ENCODE data around the gene NAA40. TPM values are rescaled to one million over a fixed set of nuclear protein-coding genes. Genes with fewer than 3 reads are reported as not detected.

NAA40 gene
- total and polyA plus RNA-seq, 8 donors, result 6.8 to 25.7 (median 13.9) TPM

DNA sequence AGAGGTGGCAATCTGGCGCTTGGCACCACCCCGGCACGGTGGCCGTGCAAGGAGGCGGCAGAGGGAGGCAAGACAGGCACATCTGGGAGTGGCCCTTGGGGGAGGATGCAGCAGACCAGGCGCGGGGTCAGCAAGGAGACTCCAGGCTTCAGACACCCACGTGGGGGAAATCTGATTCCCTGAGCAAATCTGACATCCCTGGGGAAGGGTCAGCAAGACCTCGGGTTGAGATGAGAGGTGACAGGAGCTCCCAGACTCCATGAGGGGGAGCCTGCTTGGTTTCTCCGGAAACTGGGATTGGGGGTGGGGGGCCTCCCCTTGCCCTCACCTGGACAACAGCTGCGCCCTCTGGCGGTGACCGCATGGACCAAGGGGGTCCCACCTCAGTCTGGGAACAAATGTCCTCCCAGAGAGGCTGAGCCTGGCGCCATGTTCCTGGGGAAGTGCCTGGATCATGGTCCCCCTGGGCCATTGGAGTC lies 17.8 kb upstream of the NAA40 start:
- Histone ChIP-seq H3K4me3 (no peak overlapping the region), H3K4me1 (peaks cover 10 to 28% (median 14%) of the 10 kb centered on the region in 3 donors), H3K27ac (peak overlapping the region in 2 of 4 donors; percentile 16 to 33), H3K27me3 (no peaks in the 10 kb centered on the region), H3K9me3 (no peaks in the 10 kb centered on the region), H3K36me3 (no peaks in the 10 kb centered on the region)
- DNase-seq (peak in 2 of 6 donors; percentile 52 to 71), FAIRE-seq (no peak), ATAC-seq (no peak)
- intact Hi-C loops (cut with DNase I), result no loop called here
- TF ChIP-seq CTCF (IDR thresholded peaks at IDR 0.05), result peak in 1 of 4 donors; percentile 19
- 60 to 66% methylated on average over 14 of the region's 14 CpGs for WGBS, 2 donors

- DNase-seq (no peak), ATAC-seq (no peak), FAIRE-seq (no peak)
- Histone ChIP-seq H3K4me1 (peaks cover 2 to 15% (median 6%) of the 10 kb centered on the region in 3 donors), H3K9me3 (no peaks in the 10 kb centered on the region), H3K36me3 (no peaks in the 10 kb centered on the region), H3K27me3 (no peaks in the 10 kb centered on the region), H3K4me3 (no peak overlapping the region), H3K27ac (no peak overlapping the region)
- no peak for TF ChIP-seq CTCF (IDR thresholded peaks at IDR 0.05)
- intact Hi-C loops (cut with DNase I), result no loop called here
- WGBS, 2 donors, result 84 to 85% methylated on average over 2 of the region's 2 CpGs
These were observed 16.1 kb upstream of the NAA40 start for GRCh38 chr11:63922673-63923192.

GRCh38 chr11:63923319-63923718 lies 15.5 kb upstream of the NAA40 start:
- no peaks in the 10 kb centered on the region for H3K9me3 ChIP-seq
- H3K27me3 ChIP-seq, result no peaks in the 10 kb centered on the region
- H3K36me3 ChIP-seq, result no peaks in the 10 kb centered on the region
- no peak for TF ChIP-seq CTCF (IDR thresholded peaks at IDR 0.05)
- DNase-seq, result no peak
- 36 to 46% methylated on average over 4 of the region's 4 CpGs for WGBS, 2 donors
- ATAC-seq, result no peak
- H3K4me3 ChIP-seq, result no peak overlapping the region
- intact Hi-C loops (cut with DNase I), result no loop called here
- H3K27ac ChIP-seq, result no peak overlapping the region
- FAIRE-seq, result no peak
- H3K4me1 ChIP-seq, result peaks cover 0 to 10% (median 6%) of the 10 kb centered on the region in 3 donors

- TF ChIP-seq CTCF (IDR thresholded peaks at IDR 0.05), result no peak
- ATAC-seq (no peak), FAIRE-seq (no peak), DNase-seq (no peak)
- Histone ChIP-seq H3K27ac (no peak overlapping the region), H3K36me3 (no peaks in the 10 kb centered on the region), H3K9me3 (no peaks in the 10 kb centered on the region), H3K4me1 (no peaks in the 10 kb centered on the region), H3K27me3 (no peaks in the 10 kb centered on the region), H3K4me3 (no peak overlapping the region)
- WGBS, 2 donors, result 86 to 87% methylated on average over 5 of the region's 5 CpGs
- intact Hi-C loops (cut with DNase I), result no loop called here
These were observed 9.2 kb upstream of the NAA40 start for GRCh38 chr11:63929616-63930015.

DNA sequence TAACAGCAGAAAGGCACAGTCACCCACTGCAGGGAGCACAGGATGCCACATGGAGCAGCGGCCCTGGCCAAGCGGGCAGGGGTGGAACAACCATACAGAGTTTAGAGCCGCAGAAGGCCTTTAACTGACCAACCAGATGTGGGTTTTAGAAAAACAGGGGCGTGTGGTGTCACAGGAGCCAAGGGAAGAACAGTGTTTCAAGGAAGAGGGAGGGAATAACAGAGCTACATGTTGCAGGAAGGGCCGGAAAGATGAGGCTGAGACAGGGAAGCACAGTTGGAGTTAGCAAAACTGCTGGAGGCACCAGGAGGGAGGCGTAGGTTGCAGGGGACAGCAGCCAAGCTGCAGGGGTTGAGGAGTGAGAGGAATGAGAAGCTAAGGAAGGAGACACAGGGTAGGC lies 7.8 kb upstream of the NAA40 start:
- no peaks in the 10 kb centered on the region for H3K36me3 ChIP-seq
- H3K4me1 ChIP-seq, result no peaks in the 10 kb centered on the region
- intact Hi-C loops (cut with DNase I), result no loop called here
- ATAC-seq, result no peak
- 78 to 85% methylated on average over 6 of the region's 6 CpGs for WGBS, 2 donors
- DNase-seq, result no peak
- no peak for TF ChIP-seq CTCF (IDR thresholded peaks at IDR 0.05)
- no peaks in the 10 kb centered on the region for H3K27me3 ChIP-seq
- H3K27ac ChIP-seq, result no peak overlapping the region
- FAIRE-seq, result no peak
- H3K4me3 ChIP-seq, result no peak overlapping the region
- H3K9me3 ChIP-seq, result no peaks in the 10 kb centered on the region
